Stimulated activated effector memory CD8-positive, alpha-beta T cell treated with anti-CD3 and anti-CD28 coated beads, Interleukin-12 subunit alpha, Interleukin-12 subunit beta, amount 100 ng/mL, for 72 hours (primary cell): ENCODE results near the gene PATJ.
"Not testable (repeated sequence)": the region's sequence is repeated elsewhere in the genome, so short reads cannot be mapped to it uniquely, and the experiment has no call there.

Experiments used
- ATAC-seq: fragments of 150-1000 bp; cut with Tn5 transposase; 2 replicates; pipeline ENCODE4 v1.10.0; 2021
- DNase-seq, 2 donors: peaks; one replicate each; pipeline ENCODE4 v3.0.0; 2021 to 2022; ENCODE audit warnings: low spot score in 2 of 2
- H3K27ac Mint-ChIP-seq: one replicate; pipeline ENCODE4 v1.8.0; 2022; ENCODE audit warnings: mild to moderate bottlenecking, mixed read lengths
- H3K36me3 Mint-ChIP-seq: one replicate; pipeline ENCODE4 v1.8.0; 2022; ENCODE audit warnings: mild to moderate bottlenecking, mixed read lengths
- H3K4me1 Mint-ChIP-seq: one replicate; pipeline ENCODE4 v1.8.0; 2022; ENCODE audit warnings: mixed read lengths
- H3K4me3 Mint-ChIP-seq: one replicate; pipeline ENCODE4 v1.8.0; 2022; ENCODE audit warnings: mild to moderate bottlenecking, mixed read lengths
- H3K9me3 Mint-ChIP-seq: one replicate; pipeline ENCODE4 v1.8.0; 2022; ENCODE audit warnings: mixed read lengths

PATJ gene

GRCh38 chr1:61836649-61837048, 94.4 kb downstream of the PATJ start:
- H3K27ac Mint-ChIP-seq, result no peak overlapping the region
- DNase-seq, result peak in 1 of 2 donors; percentile 8
- H3K36me3 Mint-ChIP-seq, result no peaks in the 10 kb centered on the region
- H3K9me3 Mint-ChIP-seq, result no peaks in the 10 kb centered on the region
- no peak overlapping the region for H3K4me3 Mint-ChIP-seq
- no peaks in the 10 kb centered on the region for H3K4me1 Mint-ChIP-seq
- ATAC-seq, result no peak

DNA sequence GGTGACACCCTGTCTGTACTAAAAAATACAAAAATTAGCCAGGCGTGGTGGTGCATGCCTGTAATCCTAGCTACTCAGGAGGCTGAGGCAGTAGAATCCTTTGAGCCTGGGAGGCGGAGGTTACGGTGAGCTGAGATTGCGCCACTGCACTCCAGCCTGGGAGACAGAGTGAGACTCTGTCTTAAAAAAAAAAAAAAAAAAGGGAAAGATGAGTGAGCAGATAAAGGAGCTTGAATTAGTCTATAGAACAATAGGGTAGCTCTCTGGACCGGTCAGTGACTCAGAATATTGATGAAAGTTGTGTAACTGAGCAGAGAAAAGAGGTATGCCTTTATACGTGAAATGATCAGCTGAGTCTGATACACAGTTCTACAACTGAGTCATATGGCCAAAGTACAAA, 95.3 kb downstream of the PATJ start:
- H3K4me1 Mint-ChIP-seq, H3K4me3 Mint-ChIP-seq, DNase-seq, ATAC-seq, H3K9me3 Mint-ChIP-seq, H3K36me3 Mint-ChIP-seq, H3K27ac Mint-ChIP-seq: not testable (repeated sequence)

DNA sequence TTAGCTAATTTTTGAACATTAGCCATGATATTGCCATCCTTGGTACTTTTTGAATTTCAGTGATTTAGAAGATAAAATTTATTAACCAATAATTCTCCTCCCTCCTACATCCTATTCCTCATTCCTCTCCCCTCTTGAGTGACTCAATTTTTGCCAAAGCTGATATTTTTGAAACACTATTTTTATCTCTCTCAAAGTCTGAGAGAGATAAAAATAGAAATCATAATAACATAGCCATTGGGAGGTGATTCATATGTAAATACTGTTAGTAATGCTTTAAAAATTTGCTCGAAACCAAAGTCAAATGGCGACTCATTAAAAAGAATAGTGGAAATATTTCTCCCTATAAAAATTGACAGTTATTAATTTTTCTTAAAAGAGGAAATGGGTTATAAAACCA, 97.4 kb downstream of the PATJ start:
- Mint-ChIP-seq H3K36me3 (no peaks in the 10 kb centered on the region), H3K27ac (no peak overlapping the region), H3K9me3 (no peaks in the 10 kb centered on the region), H3K4me3 (no peak overlapping the region), H3K4me1 (no peaks in the 10 kb centered on the region)
- ATAC-seq (no peak), DNase-seq (no peak)

- no peak for DNase-seq
- Mint-ChIP-seq H3K4me3 (no peak overlapping the region), H3K36me3 (no peaks in the 10 kb centered on the region), H3K9me3 (no peaks in the 10 kb centered on the region), H3K27ac (no peak overlapping the region), H3K4me1 (no peaks in the 10 kb centered on the region)
- no peak for ATAC-seq
Measured at GRCh38 chr1:61842036-61842435, 99.8 kb downstream of the PATJ start.

GRCh38 chr1:61842863-61843514, 100.7 kb downstream of the PATJ start:
- Mint-ChIP-seq H3K27ac (no peak overlapping the region), H3K9me3 (no peaks in the 10 kb centered on the region), H3K36me3 (no peaks in the 10 kb centered on the region), H3K4me3 (no peak overlapping the region), H3K4me1 (no peaks in the 10 kb centered on the region)
- ATAC-seq, result no peak
- no peak for DNase-seq

- Mint-ChIP-seq H3K9me3 (no peaks in the 10 kb centered on the region), H3K4me3 (no peak overlapping the region), H3K27ac (no peak overlapping the region), H3K4me1 (no peaks in the 10 kb centered on the region), H3K36me3 (no peaks in the 10 kb centered on the region)
- ATAC-seq (no peak), DNase-seq (no peak)
Measured at GRCh38 chr1:61844006-61844405, 101.7 kb downstream of the PATJ start.

- not testable (repeated sequence) for H3K36me3 Mint-ChIP-seq, DNase-seq, H3K9me3 Mint-ChIP-seq, ATAC-seq, H3K4me3 Mint-ChIP-seq, H3K4me1 Mint-ChIP-seq
- H3K27ac Mint-ChIP-seq, result peak overlapping the region; percentile 6
Measured at GRCh38 chr1:61844664-61845063, 102.4 kb downstream of the PATJ start.

DNA sequence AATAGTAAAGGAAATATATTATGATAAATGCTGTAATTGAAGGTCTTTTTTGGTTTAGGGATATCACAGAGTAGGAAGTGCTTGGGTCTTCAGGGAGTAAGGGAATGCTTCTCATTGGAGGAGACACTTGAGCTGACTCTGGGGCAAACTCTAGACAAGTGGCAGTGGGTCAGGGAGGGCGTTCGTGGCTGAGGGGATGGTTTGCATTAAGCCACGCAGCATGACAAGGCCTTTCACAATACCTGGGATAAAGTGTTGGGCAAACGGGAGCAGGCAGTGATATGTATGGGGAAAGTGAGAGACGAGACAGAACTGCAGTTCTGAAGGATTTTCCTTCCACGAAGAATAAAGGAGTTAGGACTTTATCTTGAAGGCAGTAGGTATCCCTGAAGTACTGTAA, 109.0 kb downstream of the PATJ start:
- peak overlapping the region; percentile 8 for H3K27ac Mint-ChIP-seq
- no peaks in the 10 kb centered on the region for H3K36me3 Mint-ChIP-seq
- DNase-seq (no peak), ATAC-seq (no peak)
- no peak overlapping the region for H3K4me3 Mint-ChIP-seq
- H3K4me1 Mint-ChIP-seq, result no peaks in the 10 kb centered on the region
- H3K9me3 Mint-ChIP-seq, result no peaks in the 10 kb centered on the region

DNA sequence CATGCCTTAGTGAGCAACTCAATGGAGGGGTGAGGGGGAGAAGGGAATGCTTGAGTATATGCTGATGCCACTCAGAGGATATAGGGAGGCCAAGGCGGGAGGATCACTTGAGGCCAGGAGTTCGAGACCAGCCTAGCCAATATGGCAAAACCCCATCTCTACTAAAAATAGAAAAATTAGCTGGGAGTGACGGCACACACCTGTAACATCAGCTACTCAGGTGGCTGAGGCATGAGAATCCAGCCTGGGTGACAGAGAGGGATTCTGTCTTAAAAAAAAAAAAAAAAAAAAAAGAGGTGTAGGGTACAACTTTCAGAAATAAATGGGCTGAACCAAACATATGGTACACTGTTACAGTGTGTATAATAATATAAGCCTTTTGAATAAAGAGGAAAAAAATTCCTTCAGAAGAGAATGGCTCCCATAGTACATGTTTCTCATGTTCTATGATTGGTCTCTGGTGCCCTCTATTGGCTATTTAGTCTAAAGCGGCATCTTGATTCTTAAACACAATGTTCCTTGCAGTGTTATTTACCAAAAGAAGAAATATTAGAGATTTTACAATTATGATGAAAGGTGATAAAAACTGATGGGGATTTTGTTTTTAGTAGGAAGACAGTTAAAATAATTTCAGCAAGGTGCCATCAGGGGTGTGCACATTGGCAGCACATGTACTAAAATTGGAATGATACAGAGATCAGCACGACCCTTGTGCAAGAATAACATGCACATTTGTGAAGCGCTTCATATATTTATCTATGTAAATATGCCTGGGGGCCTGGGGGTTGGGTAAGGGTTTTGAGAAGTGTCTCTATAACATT, 109.8 kb downstream of the PATJ start:
- Mint-ChIP-seq H3K27ac (peak overlapping the region; percentile 8), H3K4me3 (no peak overlapping the region), H3K36me3 (no peaks in the 10 kb centered on the region), H3K9me3 (no peaks in the 10 kb centered on the region), H3K4me1 (no peaks in the 10 kb centered on the region)
- ATAC-seq, result peak; percentile 36
- DNase-seq, result no peak

- no peaks in the 10 kb centered on the region for H3K9me3 Mint-ChIP-seq
- no peak for ATAC-seq
- H3K4me3 Mint-ChIP-seq, result no peak overlapping the region
- no peaks in the 10 kb centered on the region for H3K4me1 Mint-ChIP-seq
- H3K27ac Mint-ChIP-seq, result no peak overlapping the region
- peaks cover 1% of the 10 kb centered on the region for H3K36me3 Mint-ChIP-seq
- DNase-seq, result no peak
Measured at GRCh38 chr1:61852670-61853015, 110.4 kb downstream of the PATJ start.

DNA sequence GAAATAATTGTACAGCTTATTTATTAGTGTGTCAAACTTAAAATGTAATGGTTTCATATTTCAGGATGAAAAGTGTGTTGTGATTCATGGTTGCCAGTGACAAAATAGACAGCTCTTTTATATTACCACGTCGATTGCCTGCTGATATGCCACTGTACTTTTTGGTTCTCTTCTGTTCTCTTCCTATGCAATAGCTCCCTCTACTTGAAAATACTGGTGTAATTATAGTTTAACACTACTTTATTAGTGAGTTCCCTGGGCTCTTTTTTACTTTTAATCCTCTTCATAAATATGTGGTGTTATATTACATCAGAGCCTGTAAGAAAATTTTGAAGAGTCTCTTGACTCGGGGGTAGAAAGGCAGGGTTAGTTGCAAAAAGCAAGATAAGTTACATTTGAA, 111.3 kb downstream of the PATJ start:
- Mint-ChIP-seq H3K9me3 (no peaks in the 10 kb centered on the region), H3K27ac (no peak overlapping the region), H3K36me3 (peaks cover 9% of the 10 kb centered on the region), H3K4me3 (no peak overlapping the region), H3K4me1 (no peaks in the 10 kb centered on the region)
- no peak for DNase-seq
- ATAC-seq, result no peak

GRCh38 chr1:61864489-61864888, 122.2 kb downstream of the PATJ start:
- Mint-ChIP-seq H3K27ac (no peak overlapping the region), H3K9me3 (no peaks in the 10 kb centered on the region), H3K36me3 (peaks cover 27% of the 10 kb centered on the region), H3K4me3 (no peak overlapping the region), H3K4me1 (no peaks in the 10 kb centered on the region)
- ATAC-seq (no peak), DNase-seq (no peak)

GRCh38 chr1:61865646-61866220, 123.5 kb downstream of the PATJ start:
- no peaks in the 10 kb centered on the region for H3K9me3 Mint-ChIP-seq
- no peak for ATAC-seq
- no peak overlapping the region for H3K27ac Mint-ChIP-seq
- peaks cover 24% of the 10 kb centered on the region for H3K36me3 Mint-ChIP-seq
- H3K4me3 Mint-ChIP-seq, result no peak overlapping the region
- no peak for DNase-seq
- no peaks in the 10 kb centered on the region for H3K4me1 Mint-ChIP-seq

DNA sequence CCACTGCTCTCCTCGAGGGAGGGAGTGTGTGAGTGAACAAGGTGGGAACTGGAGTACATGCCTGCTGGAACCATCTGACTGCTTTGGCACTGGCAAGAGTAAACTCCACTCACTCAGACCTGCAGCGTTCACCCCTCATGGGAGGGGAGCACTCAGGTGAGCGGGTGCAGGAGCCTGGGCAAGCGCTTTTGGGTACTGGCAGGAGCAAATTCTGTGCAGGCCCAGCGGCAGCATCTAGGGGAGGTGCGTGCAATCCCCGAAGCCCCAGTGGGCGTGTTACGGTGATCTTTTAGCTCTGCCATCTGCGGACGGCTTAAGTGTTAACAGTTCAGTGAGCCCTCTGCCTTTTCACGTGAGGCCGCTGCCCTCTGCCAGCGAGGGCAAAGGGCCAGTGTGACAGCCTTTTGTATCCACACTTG, 127.4 kb downstream of the PATJ start:
- no peaks in the 10 kb centered on the region for H3K4me1 Mint-ChIP-seq
- H3K4me3 Mint-ChIP-seq, result no peak overlapping the region
- DNase-seq, result no peak
- H3K27ac Mint-ChIP-seq, result no peak overlapping the region
- H3K9me3 Mint-ChIP-seq, result no peaks in the 10 kb centered on the region
- peaks cover 17% of the 10 kb centered on the region for H3K36me3 Mint-ChIP-seq
- ATAC-seq, result no peak

- DNase-seq, result no peak
- Mint-ChIP-seq H3K4me3 (no peak overlapping the region), H3K36me3 (peaks cover 14% of the 10 kb centered on the region)
Measured at GRCh38 chr1:61872206-61872605, 129.9 kb downstream of the PATJ start.

GRCh38 chr1:61873581-61873980, 131.3 kb downstream of the PATJ start:
- no peaks in the 10 kb centered on the region for H3K4me1 Mint-ChIP-seq
- no peak overlapping the region for H3K4me3 Mint-ChIP-seq
- no peak overlapping the region for H3K27ac Mint-ChIP-seq
- no peaks in the 10 kb centered on the region for H3K9me3 Mint-ChIP-seq
- peaks cover 14% of the 10 kb centered on the region for H3K36me3 Mint-ChIP-seq
- ATAC-seq, result no peak
- no peak for DNase-seq

More at GRCh38 chr1:61872206-61872605, 129.9 kb downstream of the PATJ start:
- H3K9me3 Mint-ChIP-seq, result no peaks in the 10 kb centered on the region
- no peaks in the 10 kb centered on the region for H3K4me1 Mint-ChIP-seq
- no peak for ATAC-seq
- no peak overlapping the region for H3K27ac Mint-ChIP-seq
